ENCODE results near the gene CEP55. TPM values are rescaled to one million over a fixed set of nuclear protein-coding genes. Genes with fewer than 3 reads are reported as not detected.
A peak's percentile ranks its signal among the peaks of the same experiment; 100 is the strongest.

CEP55 gene
- total and polyA plus RNA-seq, 2 donors (not counting 1 experiment from before 2014, with no cell fraction given), result 16.1 to 19.0 TPM

GRCh38 chr10:93488956-93489528 lies 7.4 kb upstream of the CEP55 start:
- DNase-seq (ENCODE audit: low read depth in 2 of 2), result peak in 1 of 2 donors; percentile 62
- H3K4me2 ChIP-seq (ENCODE audit: extremely low read depth, insufficient read depth, low read length), result no peak overlapping the region
- H3K9me3 ChIP-seq (ENCODE audit: control insufficient read depth, insufficient read depth, low read depth, low read length), result no peaks in the 10 kb centered on the region
- no peaks in the 10 kb centered on the region for H3K4me1 ChIP-seq (ENCODE audit: control insufficient read depth, extremely low read depth, insufficient read depth, low read length)
- no peaks in the 10 kb centered on the region for H3K27me3 ChIP-seq (ENCODE audit: control insufficient read depth, insufficient read depth, low read length)
- no peak overlapping the region for H3K9ac ChIP-seq (ENCODE audit: insufficient read depth, low read length)
- H4K20me1 ChIP-seq (ENCODE audit: control insufficient read depth, extremely low read depth, insufficient read depth, low read length), result no peaks in the 10 kb centered on the region
- no peak overlapping the region for H2AFZ ChIP-seq (ENCODE audit: low read length)
- TF ChIP-seq EZH2 (IDR thresholded peaks at IDR 0.05; ENCODE audit: low read length, missing control alignments) (no peak), CTCF (conservative IDR thresholded peaks at IDR 0.05 in 1 of 2, IDR thresholded peaks at IDR 0.05 in 1 of 2; ENCODE audit: low read depth in 1 of 2, low read length in 2 of 2) (no peak)
- H3K79me2 ChIP-seq (ENCODE audit: control insufficient read depth, insufficient read depth, low read length), result no peaks in the 10 kb centered on the region
- H3K36me3 ChIP-seq (ENCODE audit: control insufficient read depth, insufficient read depth, low read length), result no peaks in the 10 kb centered on the region
- no peak overlapping the region for H3K27ac ChIP-seq (ENCODE audit: insufficient read depth, low read length)
- no peak overlapping the region for H3K4me3 ChIP-seq (replicated peaks in 1 of 4; ENCODE audit: control extremely low read depth in 1 of 4, insufficient read depth in 1 of 4, low read depth in 3 of 4, low read length in 4 of 4)

- Histone ChIP-seq H3K36me3 (ENCODE audit: control insufficient read depth, insufficient read depth, low read length) (no peaks in the 10 kb centered on the region), H3K9me3 (ENCODE audit: control insufficient read depth, insufficient read depth, low read depth, low read length) (no peaks in the 10 kb centered on the region), H3K4me3 (replicated peaks in 1 of 4; ENCODE audit: control extremely low read depth in 1 of 4, insufficient read depth in 1 of 4, low read depth in 3 of 4, low read length in 4 of 4) (no peak overlapping the region), H3K79me2 (ENCODE audit: control insufficient read depth, insufficient read depth, low read length) (peaks cover 2% of the 10 kb centered on the region), H4K20me1 (ENCODE audit: control insufficient read depth, extremely low read depth, insufficient read depth, low read length) (no peaks in the 10 kb centered on the region), H2AFZ (ENCODE audit: low read length) (no peak overlapping the region), H3K4me1 (ENCODE audit: control insufficient read depth, extremely low read depth, insufficient read depth, low read length) (no peaks in the 10 kb centered on the region), H3K27ac (ENCODE audit: insufficient read depth, low read length) (no peak overlapping the region), H3K27me3 (ENCODE audit: control insufficient read depth, insufficient read depth, low read length) (no peaks in the 10 kb centered on the region), H3K9ac (ENCODE audit: insufficient read depth, low read length) (no peak overlapping the region), H3K4me2 (ENCODE audit: extremely low read depth, insufficient read depth, low read length) (no peak overlapping the region)
- no peak for DNase-seq (ENCODE audit: low read depth in 2 of 2)
- TF ChIP-seq EZH2 (IDR thresholded peaks at IDR 0.05; ENCODE audit: low read length, missing control alignments) (no peak), CTCF (conservative IDR thresholded peaks at IDR 0.05 in 1 of 2, IDR thresholded peaks at IDR 0.05 in 1 of 2; ENCODE audit: low read depth in 1 of 2, low read length in 2 of 2) (no peak)
Measured at GRCh38 chr10:93491602-93492121, 4.8 kb upstream of the CEP55 start.

GRCh38 chr10:93493162-93493561 lies 3.2 kb upstream of the CEP55 start:
- Histone ChIP-seq H2AFZ (ENCODE audit: low read length) (no peak overlapping the region), H4K20me1 (ENCODE audit: control insufficient read depth, extremely low read depth, insufficient read depth, low read length) (no peaks in the 10 kb centered on the region), H3K27ac (ENCODE audit: insufficient read depth, low read length) (no peak overlapping the region), H3K4me2 (ENCODE audit: extremely low read depth, insufficient read depth, low read length) (no peak overlapping the region), H3K36me3 (ENCODE audit: control insufficient read depth, insufficient read depth, low read length) (no peaks in the 10 kb centered on the region), H3K4me1 (ENCODE audit: control insufficient read depth, extremely low read depth, insufficient read depth, low read length) (peaks cover 2% of the 10 kb centered on the region), H3K9me3 (ENCODE audit: control insufficient read depth, insufficient read depth, low read depth, low read length) (no peaks in the 10 kb centered on the region), H3K9ac (ENCODE audit: insufficient read depth, low read length) (no peak overlapping the region), H3K4me3 (replicated peaks in 1 of 4; ENCODE audit: control extremely low read depth in 1 of 4, insufficient read depth in 1 of 4, low read depth in 3 of 4, low read length in 4 of 4) (no peak overlapping the region), H3K27me3 (ENCODE audit: control insufficient read depth, insufficient read depth, low read length) (no peaks in the 10 kb centered on the region), H3K79me2 (ENCODE audit: control insufficient read depth, insufficient read depth, low read length) (peaks cover 13% of the 10 kb centered on the region)
- no peak for TF ChIP-seq EZH2 (IDR thresholded peaks at IDR 0.05; ENCODE audit: low read length, missing control alignments)
- no peak for TF ChIP-seq CTCF (conservative IDR thresholded peaks at IDR 0.05 in 1 of 2, IDR thresholded peaks at IDR 0.05 in 1 of 2; ENCODE audit: low read depth in 1 of 2, low read length in 2 of 2)
- DNase-seq (ENCODE audit: low read depth in 2 of 2), result no peak
